GM20431 (cell line): ENCODE results near the gene IGSF21.
"Not testable (repeated sequence)": the region's sequence is repeated elsewhere in the genome, so short reads cannot be mapped to it uniquely, and the experiment has no call there.

Experiments used
- in situ Hi-C: fragments of 300-500 bp; cut with MseI, MboI; formaldehyde crosslinking; loops from one replicate; pipeline ENCODE4 v1.15.0; 2020; ENCODE audit warnings: low sequenced_read_pairs; ENCODE audit not compliant: unreplicated experiment

The IGSF21 gene

GRCh38 chr1:18142969-18143368 is 35.4 kb downstream of the IGSF21 start:
- in situ Hi-C loops: no loop called here

GRCh38 chr1:18144062-18144461 is 36.5 kb downstream of the IGSF21 start:
- in situ Hi-C loops: no loop called here

GRCh38 chr1:18144916-18145647 is 37.5 kb downstream of the IGSF21 start:
- in situ Hi-C loops: no loop called here

- in situ Hi-C loops: no loop called here
Measured at GRCh38 chr1:18145851-18146618, 38.4 kb downstream of the IGSF21 start.

- in situ Hi-C loops: no loop called here
Measured at GRCh38 chr1:18146886-18147285, 39.3 kb downstream of the IGSF21 start.

GRCh38 chr1:18147672-18148071 is 40.1 kb downstream of the IGSF21 start:
- in situ Hi-C loops: no loop called here

- in situ Hi-C loops: no loop called here
Measured at GRCh38 chr1:18148461-18148860, 40.9 kb downstream of the IGSF21 start.

GRCh38 chr1:18149027-18149641 is 41.5 kb downstream of the IGSF21 start:
- in situ Hi-C loops: no loop called here

- in situ Hi-C loops: no loop called here
Measured at GRCh38 chr1:18151436-18152122, 44.0 kb downstream of the IGSF21 start.

GRCh38 chr1:18154430-18155194 is 47.0 kb downstream of the IGSF21 start:
- in situ Hi-C loops: no loop called here

GRCh38 chr1:18155881-18156385 is 48.3 kb downstream of the IGSF21 start:
- in situ Hi-C loops: no loop called here

- in situ Hi-C loops: no loop called here
Measured at GRCh38 chr1:18157352-18157751, 49.8 kb downstream of the IGSF21 start.

GRCh38 chr1:18157968-18158367 is 50.4 kb downstream of the IGSF21 start:
- in situ Hi-C loops: no loop called here

- in situ Hi-C loops: no loop called here
Measured at GRCh38 chr1:18158714-18159113, 51.1 kb downstream of the IGSF21 start.

GRCh38 chr1:18160290-18160942 is 52.8 kb downstream of the IGSF21 start:
- in situ Hi-C loops: no loop called here

- in situ Hi-C loops: no loop called here
Measured at GRCh38 chr1:18161690-18162089, 54.1 kb downstream of the IGSF21 start.

GRCh38 chr1:18165640-18166039 is 58.0 kb downstream of the IGSF21 start:
- in situ Hi-C loops: not testable (repeated sequence)

- in situ Hi-C loops: no loop called here
Measured at GRCh38 chr1:18166341-18166740, 58.7 kb downstream of the IGSF21 start.

- in situ Hi-C loops: no loop called here
Measured at GRCh38 chr1:18166929-18167328, 59.3 kb downstream of the IGSF21 start.
